HL-60 (cell line): ENCODE results near the gene MASP1.

ENCODE experiments used
- DNase-seq, 2 experiments: peaks; one replicate each; pipeline ENCODE4 v3.0.0-alpha.2; 2010 to 2020; ENCODE audit warnings: low read depth in 1 of 2, low spot score in 1 of 2
- H3K27ac ChIP-seq: fragments of 250-450 bp; sonication (Bioruptor Pico); replicated peaks from 2 replicates; pipeline ENCODE4 v1.5.1; 2020; ENCODE audit warnings: mild to moderate bottlenecking, moderate library complexity
- H3K27me3 ChIP-seq: fragments of 250-450 bp; sonication (Bioruptor Pico); 2 replicates; pipeline ENCODE4 v1.5.1; 2021; ENCODE audit warnings: mild to moderate bottlenecking, moderate library complexity; ENCODE audit not compliant: insufficient read depth, poor library complexity, severe bottlenecking
- H3K4me3 ChIP-seq: replicated peaks from 2 replicates; pipeline ENCODE4 v1.5.1; 2011; ENCODE audit warnings: mild to moderate bottlenecking, control low read depth, low read length; ENCODE audit not compliant: insufficient read depth
- GABPA ChIP-seq: IDR thresholded peaks from 2 replicates; pipeline ENCODE4 v1.6.1; 2012; ENCODE audit warnings: low read depth
- POLR2AphosphoS5 ChIP-seq: IDR thresholded peaks from 2 replicates; pipeline ENCODE4 v1.6.1; 2012; ENCODE audit warnings: low read depth
- SPI1 ChIP-seq: IDR thresholded peaks from 2 replicates; pipeline ENCODE4 v1.6.1; 2012; ENCODE audit warnings: low read depth, mild to moderate bottlenecking, borderline replicate concordance
- TF ChIP-seq, protein P1 (sequence below): IDR thresholded peaks from one replicate; pipeline ENCODE4 v1.5.1; 2011; ENCODE audit warnings: low read length, control low read depth, inconsistent platforms; ENCODE audit not compliant: insufficient read depth
- TF ChIP-seq, protein P2 (sequence below): IDR thresholded peaks from 2 replicates; pipeline ENCODE4 v1.6.1; 2012; ENCODE audit warnings: low read depth; ENCODE audit not compliant: insufficient replicate concordance

MASP1 gene

DNA sequence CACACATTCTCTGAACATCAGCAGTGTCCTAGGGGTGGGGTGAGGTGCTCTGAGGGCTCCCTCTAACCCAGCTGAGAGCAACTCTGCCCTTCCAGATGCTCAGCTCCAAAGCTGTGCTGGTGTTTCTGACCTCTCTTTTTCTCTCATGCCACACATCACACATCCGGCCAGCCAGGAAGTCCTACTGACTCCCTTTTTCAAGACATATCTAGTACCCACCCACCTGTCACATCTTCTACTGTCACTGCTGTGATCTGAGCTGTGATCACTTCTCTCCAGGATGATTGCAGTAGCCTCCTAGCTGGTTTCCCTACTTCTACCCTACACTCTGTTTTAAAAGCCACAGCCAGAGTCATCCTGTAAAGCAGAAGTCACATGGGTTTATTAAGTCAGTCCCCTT, 30.2 kb upstream of the MASP1 start:
- TF ChIP-seq GABPA, result no peak
- TF ChIP-seq POLR2AphosphoS5, result no peak
- TF ChIP-seq SPI1, result no peak
- TF ChIP-seq, protein P1, sequence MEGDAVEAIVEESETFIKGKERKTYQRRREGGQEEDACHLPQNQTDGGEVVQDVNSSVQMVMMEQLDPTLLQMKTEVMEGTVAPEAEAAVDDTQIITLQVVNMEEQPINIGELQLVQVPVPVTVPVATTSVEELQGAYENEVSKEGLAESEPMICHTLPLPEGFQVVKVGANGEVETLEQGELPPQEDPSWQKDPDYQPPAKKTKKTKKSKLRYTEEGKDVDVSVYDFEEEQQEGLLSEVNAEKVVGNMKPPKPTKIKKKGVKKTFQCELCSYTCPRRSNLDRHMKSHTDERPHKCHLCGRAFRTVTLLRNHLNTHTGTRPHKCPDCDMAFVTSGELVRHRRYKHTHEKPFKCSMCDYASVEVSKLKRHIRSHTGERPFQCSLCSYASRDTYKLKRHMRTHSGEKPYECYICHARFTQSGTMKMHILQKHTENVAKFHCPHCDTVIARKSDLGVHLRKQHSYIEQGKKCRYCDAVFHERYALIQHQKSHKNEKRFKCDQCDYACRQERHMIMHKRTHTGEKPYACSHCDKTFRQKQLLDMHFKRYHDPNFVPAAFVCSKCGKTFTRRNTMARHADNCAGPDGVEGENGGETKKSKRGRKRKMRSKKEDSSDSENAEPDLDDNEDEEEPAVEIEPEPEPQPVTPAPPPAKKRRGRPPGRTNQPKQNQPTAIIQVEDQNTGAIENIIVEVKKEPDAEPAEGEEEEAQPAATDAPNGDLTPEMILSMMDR, result no peak
- TF ChIP-seq, protein P2, sequence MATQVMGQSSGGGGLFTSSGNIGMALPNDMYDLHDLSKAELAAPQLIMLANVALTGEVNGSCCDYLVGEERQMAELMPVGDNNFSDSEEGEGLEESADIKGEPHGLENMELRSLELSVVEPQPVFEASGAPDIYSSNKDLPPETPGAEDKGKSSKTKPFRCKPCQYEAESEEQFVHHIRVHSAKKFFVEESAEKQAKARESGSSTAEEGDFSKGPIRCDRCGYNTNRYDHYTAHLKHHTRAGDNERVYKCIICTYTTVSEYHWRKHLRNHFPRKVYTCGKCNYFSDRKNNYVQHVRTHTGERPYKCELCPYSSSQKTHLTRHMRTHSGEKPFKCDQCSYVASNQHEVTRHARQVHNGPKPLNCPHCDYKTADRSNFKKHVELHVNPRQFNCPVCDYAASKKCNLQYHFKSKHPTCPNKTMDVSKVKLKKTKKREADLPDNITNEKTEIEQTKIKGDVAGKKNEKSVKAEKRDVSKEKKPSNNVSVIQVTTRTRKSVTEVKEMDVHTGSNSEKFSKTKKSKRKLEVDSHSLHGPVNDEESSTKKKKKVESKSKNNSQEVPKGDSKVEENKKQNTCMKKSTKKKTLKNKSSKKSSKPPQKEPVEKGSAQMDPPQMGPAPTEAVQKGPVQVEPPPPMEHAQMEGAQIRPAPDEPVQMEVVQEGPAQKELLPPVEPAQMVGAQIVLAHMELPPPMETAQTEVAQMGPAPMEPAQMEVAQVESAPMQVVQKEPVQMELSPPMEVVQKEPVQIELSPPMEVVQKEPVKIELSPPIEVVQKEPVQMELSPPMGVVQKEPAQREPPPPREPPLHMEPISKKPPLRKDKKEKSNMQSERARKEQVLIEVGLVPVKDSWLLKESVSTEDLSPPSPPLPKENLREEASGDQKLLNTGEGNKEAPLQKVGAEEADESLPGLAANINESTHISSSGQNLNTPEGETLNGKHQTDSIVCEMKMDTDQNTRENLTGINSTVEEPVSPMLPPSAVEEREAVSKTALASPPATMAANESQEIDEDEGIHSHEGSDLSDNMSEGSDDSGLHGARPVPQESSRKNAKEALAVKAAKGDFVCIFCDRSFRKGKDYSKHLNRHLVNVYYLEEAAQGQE, result no peak
- peaks cover 2% of the 10 kb centered on the region for H3K27me3 ChIP-seq
- no peak overlapping the region for H3K27ac ChIP-seq
- DNase-seq, result no peak
- no peak overlapping the region for H3K4me3 ChIP-seq

DNA sequence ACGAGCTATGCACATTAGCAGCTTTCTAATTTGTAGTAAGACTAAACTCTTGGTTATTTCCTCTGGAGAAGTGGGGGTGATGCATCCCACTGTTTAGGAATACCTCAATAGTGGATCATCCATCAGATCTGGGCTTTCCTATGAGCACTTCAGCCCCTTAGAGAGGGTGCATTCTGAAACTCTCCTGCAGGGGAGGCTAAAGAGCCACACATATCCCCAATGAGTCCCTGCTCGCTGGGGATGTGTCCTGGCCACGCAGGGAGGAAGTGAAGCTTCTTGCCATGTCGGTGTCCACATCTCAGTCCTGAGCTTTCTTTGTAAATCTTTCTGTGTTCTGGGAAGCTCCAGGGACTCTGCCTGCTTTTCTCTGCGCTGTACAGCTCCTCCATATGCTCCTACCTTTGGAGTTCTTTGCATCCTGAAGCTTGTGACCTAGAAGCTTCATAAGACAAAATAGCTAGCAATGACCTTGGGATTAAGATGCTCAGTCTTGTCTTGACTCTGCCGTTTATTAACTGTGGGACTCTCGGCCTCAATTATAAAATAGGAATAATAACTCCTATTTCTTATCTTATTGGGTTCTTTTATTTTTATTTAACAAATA, 28.3 kb upstream of the MASP1 start:
- peak; percentile 42 to 71 for DNase-seq
- peaks cover 2% of the 10 kb centered on the region for H3K27me3 ChIP-seq
- no peak overlapping the region for H3K4me3 ChIP-seq
- H3K27ac ChIP-seq, result no peak overlapping the region
- TF ChIP-seq POLR2AphosphoS5, result no peak
- TF ChIP-seq SPI1, result peak; percentile 85
- TF ChIP-seq, protein P1, result peak; percentile 91
- no peak for TF ChIP-seq GABPA
- TF ChIP-seq, protein P2, result no peak

DNA sequence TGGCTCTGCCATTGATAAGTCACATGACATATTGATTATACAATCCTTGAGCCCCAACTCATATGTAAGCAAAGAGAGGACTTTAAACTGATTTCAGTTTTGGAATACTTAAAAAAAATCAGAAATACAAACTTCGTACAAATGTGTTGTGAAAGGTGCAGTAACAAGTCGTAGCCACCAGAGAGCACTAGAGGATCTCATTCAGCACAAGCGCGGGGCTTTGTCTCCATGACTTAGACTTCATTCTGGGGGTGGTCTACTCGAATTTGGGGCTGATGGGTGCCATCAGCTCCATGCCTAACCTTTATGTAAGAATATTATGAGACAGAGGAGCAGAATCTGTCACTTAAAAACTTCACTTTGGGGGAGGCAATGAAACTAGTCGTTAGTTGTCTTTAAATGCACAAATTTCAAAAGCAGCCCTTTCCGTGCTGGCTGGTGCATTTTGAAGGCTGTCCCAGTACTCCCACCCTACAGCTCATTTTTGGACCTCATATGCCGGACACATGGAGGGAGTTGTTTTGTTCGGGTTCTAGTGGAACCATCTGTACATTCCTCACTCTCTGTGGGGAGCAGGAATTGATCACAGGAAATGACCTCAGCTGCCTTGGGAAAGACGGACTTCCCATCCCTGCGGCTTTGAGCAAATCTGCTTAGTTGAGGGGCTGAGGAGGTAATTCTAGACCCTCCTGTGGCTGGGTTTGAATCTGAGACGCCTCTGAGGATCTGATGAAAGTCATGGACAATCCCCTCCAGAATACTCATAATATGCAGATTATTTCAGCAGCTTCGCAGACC, 27.5 kb upstream of the MASP1 start:
- Histone ChIP-seq H3K27ac (no peak overlapping the region), H3K4me3 (no peak overlapping the region), H3K27me3 (peaks cover 2% of the 10 kb centered on the region)
- DNase-seq, result peak; percentile 1 to 27
- TF ChIP-seq, protein P1, result peak; percentile 31
- TF ChIP-seq POLR2AphosphoS5, result no peak

DNA sequence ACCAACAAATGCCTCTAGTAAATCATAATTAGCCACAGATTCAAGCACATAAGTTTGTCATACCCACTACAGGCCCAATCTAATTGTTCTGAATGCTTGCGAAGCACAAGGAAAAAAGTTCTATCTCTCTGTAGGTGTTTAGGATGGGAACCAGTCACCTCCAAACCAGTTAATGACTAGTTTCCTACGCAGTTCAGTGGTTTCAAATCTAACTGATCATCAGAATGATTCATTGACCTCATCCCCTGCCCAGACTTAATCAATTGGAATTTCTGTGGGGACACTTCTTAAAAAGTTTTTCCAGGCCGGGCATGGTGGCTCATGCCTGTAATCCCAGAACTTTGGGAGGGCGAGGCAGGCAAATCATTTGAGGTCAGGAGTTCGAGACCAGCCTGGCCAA, 24.3 kb upstream of the MASP1 start:
- Histone ChIP-seq H3K27me3 (no peaks in the 10 kb centered on the region), H3K4me3 (no peak overlapping the region), H3K27ac (no peak overlapping the region)
- no peak for DNase-seq
- TF ChIP-seq POLR2AphosphoS5 (no peak), SPI1 (no peak), GABPA (no peak)
- TF ChIP-seq, protein P2, result no peak
- TF ChIP-seq, protein P1, result no peak
